ENCODE results near the gene TNFRSF9. TPM values are rescaled to one million over a fixed set of nuclear protein-coding genes. Genes with fewer than 3 reads are reported as not detected.

TNFRSF9 gene
- total RNA-seq, 4 donors from 2014 or later, result 0.17 TPM; not detected in 3

DNA sequence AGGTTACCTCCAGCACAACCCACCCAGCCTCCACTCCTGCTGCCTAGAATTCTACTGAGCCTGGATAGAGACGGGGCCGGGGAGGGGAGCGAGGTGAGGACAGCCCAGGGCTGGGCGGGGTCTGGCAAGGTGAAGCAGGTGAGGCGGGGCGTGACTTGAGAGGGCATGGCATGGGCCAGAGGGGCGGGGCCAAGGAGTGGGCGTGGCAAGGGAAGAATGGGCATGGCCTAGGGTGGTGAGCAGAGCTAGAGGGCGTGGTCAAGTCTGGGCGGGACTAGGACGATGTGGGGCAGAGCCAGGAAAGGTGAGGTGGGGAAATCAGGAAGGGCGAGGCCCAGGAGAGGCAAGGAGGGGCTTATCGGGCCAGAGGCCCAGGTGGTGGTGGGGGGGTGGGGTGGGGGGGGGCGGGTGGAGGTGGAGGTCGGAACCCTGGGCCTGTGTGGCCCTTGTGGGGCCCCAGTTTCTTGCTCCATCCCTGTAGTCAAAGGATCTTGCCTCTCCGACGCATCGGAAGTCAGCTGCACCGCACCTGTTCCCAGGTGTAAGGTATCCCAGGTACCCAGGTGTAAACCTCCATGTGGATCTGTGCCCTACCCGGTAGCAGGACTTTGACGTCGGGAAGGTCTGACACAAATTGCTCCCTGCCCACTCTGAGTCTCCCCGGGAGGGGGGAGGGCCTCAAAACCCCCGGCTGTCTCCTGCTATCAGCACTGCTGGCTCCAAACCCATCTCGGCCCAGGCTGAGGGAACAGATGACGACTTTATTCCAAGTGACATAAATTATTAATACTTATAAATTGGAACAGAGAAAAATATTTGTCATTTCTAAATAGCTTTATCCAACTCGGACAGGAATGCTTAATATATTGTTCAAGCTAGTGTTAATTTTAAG, 54.9 kb downstream of the TNFRSF9 start:
- 37% methylated on average over 22 of the region's 27 CpGs for WGBS
- no peak for DNase-seq (ENCODE audit: extremely low spot score)
- intact Hi-C loops (cut with DNase I), result no loop called here
- no peaks in the 10 kb centered on the region for H3K4me1 ChIP-seq
- H3K27me3 ChIP-seq, result peaks cover 0 to 43% (median 6%) of the 10 kb centered on the region in 4 donors
- no peak overlapping the region for H3K27ac ChIP-seq (replicated peaks in 1 of 4)
- H3K4me3 ChIP-seq, result no peak overlapping the region
- no peaks in the 10 kb centered on the region for H3K9me3 ChIP-seq
- no peaks in the 10 kb centered on the region for H3K36me3 ChIP-seq
- no peak for TF ChIP-seq CTCF (IDR thresholded peaks at IDR 0.05)

GRCh38 chr1:7884757-7885156, 55.9 kb downstream of the TNFRSF9 start:
- Histone ChIP-seq H3K36me3 (no peaks in the 10 kb centered on the region), H3K27me3 (peaks cover 0 to 40% (median 6%) of the 10 kb centered on the region in 4 donors), H3K4me3 (no peak overlapping the region), H3K27ac (replicated peaks in 1 of 4) (no peak overlapping the region), H3K4me1 (no peaks in the 10 kb centered on the region), H3K9me3 (no peaks in the 10 kb centered on the region)
- intact Hi-C loops (cut with DNase I), result no loop called here
- TF ChIP-seq POLR2A (IDR thresholded peaks at IDR 0.05; ENCODE audit: low read depth) (no peak), CTCF (IDR thresholded peaks at IDR 0.05) (no peak), EP300 (IDR thresholded peaks at IDR 0.05) (no peak), POLR2AphosphoS5 (IDR thresholded peaks at IDR 0.05) (no peak)
- WGBS, result 97% methylated on average over 1 of the region's 1 CpG
- no peak for DNase-seq (ENCODE audit: extremely low spot score)

DNA sequence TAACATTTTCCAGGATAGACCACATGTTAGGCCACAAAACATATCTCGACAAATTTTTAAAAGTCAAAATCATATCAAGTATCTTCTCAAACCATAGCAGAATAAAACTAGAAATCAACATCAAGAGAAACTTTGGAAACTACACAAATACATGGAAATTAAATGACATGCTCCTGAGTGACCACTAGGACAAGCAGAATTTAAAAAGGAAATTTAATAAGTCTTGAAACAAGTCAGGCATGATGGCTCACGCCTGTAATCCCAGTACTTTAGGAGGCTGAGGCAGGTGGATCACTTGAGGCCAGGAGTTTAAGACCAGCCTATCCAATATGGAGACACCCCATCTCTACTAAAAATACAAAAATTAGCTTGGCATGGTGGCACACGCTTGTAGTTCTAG, 61.4 kb downstream of the TNFRSF9 start:
- TF ChIP-seq POLR2AphosphoS5 (IDR thresholded peaks at IDR 0.05) (no peak), POLR2A (IDR thresholded peaks at IDR 0.05; ENCODE audit: low read depth) (no peak), EP300 (IDR thresholded peaks at IDR 0.05) (no peak), CTCF (IDR thresholded peaks at IDR 0.05) (no peak)
- no peak for DNase-seq (ENCODE audit: extremely low spot score)
- H3K9me3 ChIP-seq, result peaks cover 0 to 17% (median 15%) of the 10 kb centered on the region in 4 donors
- H3K4me3 ChIP-seq, result no peak overlapping the region
- intact Hi-C loops (cut with DNase I), result no loop called here
- no peaks in the 10 kb centered on the region for H3K36me3 ChIP-seq
- WGBS, result 93% methylated on average over 3 of the region's 3 CpGs
- H3K27me3 ChIP-seq, result peaks cover 0 to 5% (median 0%) of the 10 kb centered on the region in 4 donors
- no peaks in the 10 kb centered on the region for H3K4me1 ChIP-seq
- H3K27ac ChIP-seq (replicated peaks in 1 of 4), result no peak overlapping the region

DNA sequence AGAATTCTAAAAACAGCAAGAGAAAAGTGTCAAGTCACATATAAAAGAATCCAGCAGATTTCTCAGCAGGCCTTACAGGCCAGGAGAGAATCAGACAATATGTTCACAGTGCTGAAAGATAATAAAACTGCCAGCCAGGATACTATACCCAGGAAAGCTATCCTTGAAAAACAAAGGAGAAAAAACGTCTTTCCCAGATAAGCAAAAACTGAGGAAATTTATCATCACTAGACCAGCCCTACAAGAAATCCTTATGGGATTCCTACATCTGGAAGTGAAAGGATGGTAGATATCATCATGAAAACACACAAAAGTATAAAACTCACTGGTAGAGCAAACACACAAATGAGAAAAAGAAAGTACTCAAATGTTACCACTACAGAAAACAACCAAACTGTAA, 62.6 kb downstream of the TNFRSF9 start:
- no peaks in the 10 kb centered on the region for H3K36me3 ChIP-seq
- 75% methylated on average over 1 of the region's 1 CpG for WGBS
- no peak for TF ChIP-seq POLR2A (IDR thresholded peaks at IDR 0.05; ENCODE audit: low read depth)
- TF ChIP-seq CTCF (IDR thresholded peaks at IDR 0.05), result no peak
- no peak for TF ChIP-seq POLR2AphosphoS5 (IDR thresholded peaks at IDR 0.05)
- no peak for TF ChIP-seq EP300 (IDR thresholded peaks at IDR 0.05)
- H3K4me1 ChIP-seq, result no peaks in the 10 kb centered on the region
- peaks cover 0 to 5% (median 0%) of the 10 kb centered on the region in 4 donors for H3K27me3 ChIP-seq
- H3K27ac ChIP-seq (replicated peaks in 1 of 4), result no peak overlapping the region
- H3K4me3 ChIP-seq, result no peak overlapping the region
- intact Hi-C loops (cut with DNase I), result no loop called here
- peaks cover 0 to 17% (median 15%) of the 10 kb centered on the region in 4 donors for H3K9me3 ChIP-seq
- no peak for DNase-seq (ENCODE audit: extremely low spot score)
